Endothelial cell of umbilical vein (primary cell): ENCODE data around the gene RGS12. TPM values are rescaled to one million over a fixed set of nuclear protein-coding genes. Genes with fewer than 3 reads are reported as not detected.

ENCODE experiments used
- BruUV-seq: library from RNA; stranded (reverse); fragments of 400-500 nt; replicated peaks from 2 replicates; lab custom pipeline; 2021; lab: Mats Ljungman, UMichigan
- CTCF ChIA-PET: fragments of 300-600, 350-600 bp; sonication (Branson Sonifier 250); formaldehyde crosslinking; loops from one replicate; lab custom pipeline; 2021; ENCODE audit warnings: antibody characterized with exemption, inconsistent platforms; lab: Charles Lee
- POLR2A ChIA-PET: fragments of 300-600, 350-600 bp; sonication (Branson Sonifier 250); formaldehyde crosslinking; loops from one replicate; lab custom pipeline; 2021; ENCODE audit warnings: antibody characterized with exemption, inconsistent platforms; lab: Charles Lee
- DNase-seq: peaks from one replicate; pipeline ENCODE4 v3.0.0-alpha.2; 2011; ENCODE audit warnings: low read depth, low spot score
- FAIRE-seq: peaks from 2 replicates; lab custom pipeline; 2011; peaks lifted over from hg19 to GRCh38; lab: Jason Lieb, UNC
- H2AFZ ChIP-seq: 2 replicates; pipeline ENCODE4 v1.6.0; 2012; ENCODE audit warnings: low read depth, low read length, control low read depth, inconsistent platforms
- H3K27ac ChIP-seq: 2 replicates; pipeline ENCODE4 v1.5.1; 2011; ENCODE audit warnings: low read depth, mild to moderate bottlenecking, control low read depth, low read length, moderate library complexity; ENCODE audit not compliant: insufficient read depth
- H3K27me3 ChIP-seq, 2 experiments: 2 replicates each; pipeline versions ENCODE4 v1.6.0 to v1.6.1; 2011; ENCODE audit warnings: low read length in 2 of 2, mixed read lengths in 1 of 2; ENCODE audit not compliant: control insufficient read depth in 2 of 2, insufficient read depth in 2 of 2
- H3K36me3 ChIP-seq, 2 experiments: 2 replicates in 1 of 2; 3 replicates in 1 of 2; pipeline ENCODE4 v1.5.1; 2011; ENCODE audit warnings: low read length in 2 of 2, mild to moderate bottlenecking in 1 of 2, moderate library complexity in 1 of 2; ENCODE audit not compliant: control insufficient read depth in 2 of 2, insufficient read depth in 2 of 2; ENCODE audit errors: extremely low read depth in 1 of 2
- H3K4me1 ChIP-seq: 3 replicates; pipeline ENCODE4 v1.5.1; 2011; ENCODE audit warnings: mild to moderate bottlenecking, low read length; ENCODE audit not compliant: control insufficient read depth, insufficient read depth; ENCODE audit errors: extremely low read depth
- H3K4me2 ChIP-seq: 2 replicates; pipeline ENCODE4 v1.6.1; 2011; ENCODE audit warnings: low read length, control low read depth, mixed read lengths; ENCODE audit not compliant: insufficient read depth
- H3K4me3 ChIP-seq, 3 experiments: fragments of 200-600 bp in 1 of 3; sonication (generic), shearing (Covaris generic) in 1 of 3; replicated peaks in 1 of 3; 2 replicates each; pipeline ENCODE4 v1.5.1; 2011 to 2016; ENCODE audit warnings: control low read depth in 3 of 3, low read length in 3 of 3, mild to moderate bottlenecking in 2 of 3, inconsistent platforms in 1 of 3, low read depth in 1 of 3, moderate library complexity in 1 of 3; ENCODE audit not compliant: insufficient read depth in 1 of 3
- H3K79me2 ChIP-seq: 2 replicates; pipeline ENCODE4 v1.6.0; 2012; ENCODE audit warnings: low read length, inconsistent platforms; ENCODE audit not compliant: control insufficient read depth, insufficient read depth
- H3K9ac ChIP-seq: replicated peaks from 2 replicates; pipeline ENCODE3; 2011; ENCODE audit warnings: low read length, control low read depth; ENCODE audit not compliant: insufficient read depth; ENCODE audit errors: extremely low read depth
- H3K9me1 ChIP-seq: replicated peaks from 3 replicates; pipeline ENCODE4 v1.6.0; 2011; ENCODE audit warnings: mild to moderate bottlenecking, low read length; ENCODE audit not compliant: control insufficient read depth, insufficient read depth; ENCODE audit errors: extremely low read depth
- H3K9me3 ChIP-seq: replicated peaks from 2 replicates; pipeline ENCODE4 v1.5.1; 2012; ENCODE audit warnings: low read length, inconsistent platforms; ENCODE audit not compliant: control insufficient read depth, insufficient read depth
- H4K20me1 ChIP-seq: replicated peaks from 2 replicates; pipeline ENCODE3; 2011; ENCODE audit warnings: mild to moderate bottlenecking, low read length; ENCODE audit not compliant: control insufficient read depth, insufficient read depth; ENCODE audit errors: extremely low read depth
- EZH2 ChIP-seq: IDR thresholded peaks from 2 replicates; pipeline ENCODE4 v1.6.1; 2012; ENCODE audit warnings: borderline replicate concordance, low read depth, mild to moderate bottlenecking, moderate library complexity, low read length, inconsistent platforms; ENCODE audit not compliant: severe bottlenecking
- FOS ChIP-seq: IDR thresholded peaks from 2 replicates; pipeline ENCODE4 v1.6.1; 2011; ENCODE audit warnings: mild to moderate bottlenecking, low read length, moderate library complexity, borderline replicate concordance; ENCODE audit not compliant: insufficient read depth
- GATA2 ChIP-seq: IDR thresholded peaks from 2 replicates; pipeline ENCODE4 v1.7.0; 2011; ENCODE audit warnings: low read depth, mild to moderate bottlenecking, moderate library complexity, mixed read lengths, low read length; ENCODE audit not compliant: insufficient read length, insufficient read depth
- JUN ChIP-seq: IDR thresholded peaks from 2 replicates; pipeline ENCODE4 v1.6.1; 2011; ENCODE audit warnings: borderline replicate concordance, low read depth; ENCODE audit not compliant: insufficient read length, insufficient read depth
- MYC ChIP-seq: IDR thresholded peaks from one replicate; pipeline ENCODE4 v1.6.1; 2011; ENCODE audit warnings: mild to moderate bottlenecking, low read depth, low read length
- POLR2A ChIP-seq: IDR thresholded peaks from 2 replicates; pipeline ENCODE4 v1.6.1; 2012; ENCODE audit warnings: low read depth, mild to moderate bottlenecking, control low read depth, low read length
- dilution Hi-C: fragments of 300-500 bp; cut with MboI; formaldehyde crosslinking; loops from one replicate; pipeline ENCODE4 v1.15.0; 2019; ENCODE audit warnings: low sequenced_read_pairs; ENCODE audit not compliant: extremely low pct_ligation_motif_present
- intact Hi-C: fragments of 100-400 bp; cut with micrococcal nuclease; formaldehyde crosslinking; loops from one replicate; pipeline ENCODE4 v1.10.0; 2022
- polyA plus RNA-seq, 4 experiments: library from polyadenylated mRNA; depleted of rRNA in 3 of 4; stranded (reverse) in 3 of 4; unstranded in 1 of 4; fragments of >200 nt; gene quantifications; 2 replicates each; pipeline versions ENCODE4 v1.2.1 to v1.2.3, GENCODE V29; 2011 to 2012; ENCODE audit warnings: missing spikeins in 1 of 4
- total RNA-seq: library from RNA; stranded (reverse); gene quantifications from 2 replicates; pipeline ENCODE4 v1.2.3, GENCODE V29; 2021
- TF ChIP-seq, protein P1 (sequence below), 2 donors: IDR thresholded peaks; 1 replicate in 1 of 2; 2 replicates in 1 of 2; pipeline ENCODE4 v1.5.1; 2011; ENCODE audit warnings: low read length in 2 of 2, mild to moderate bottlenecking in 2 of 2, moderate library complexity in 2 of 2, control low read depth in 1 of 2, inconsistent platforms in 1 of 2, low read depth in 1 of 2; ENCODE audit not compliant: insufficient read depth in 1 of 2; ENCODE audit errors: extremely low read depth in 1 of 2
- TF ChIP-seq, protein P2 (sequence below): IDR thresholded peaks from 2 replicates; pipeline ENCODE4 v1.6.1; 2011; ENCODE audit not compliant: insufficient read depth, insufficient read length

Gene RGS12
- total and polyA plus RNA-seq, 2 donors (not counting 3 experiments of a cell fraction or from before 2014, with no cell fraction given) = 65.2 to 75.4 TPM

DNA sequence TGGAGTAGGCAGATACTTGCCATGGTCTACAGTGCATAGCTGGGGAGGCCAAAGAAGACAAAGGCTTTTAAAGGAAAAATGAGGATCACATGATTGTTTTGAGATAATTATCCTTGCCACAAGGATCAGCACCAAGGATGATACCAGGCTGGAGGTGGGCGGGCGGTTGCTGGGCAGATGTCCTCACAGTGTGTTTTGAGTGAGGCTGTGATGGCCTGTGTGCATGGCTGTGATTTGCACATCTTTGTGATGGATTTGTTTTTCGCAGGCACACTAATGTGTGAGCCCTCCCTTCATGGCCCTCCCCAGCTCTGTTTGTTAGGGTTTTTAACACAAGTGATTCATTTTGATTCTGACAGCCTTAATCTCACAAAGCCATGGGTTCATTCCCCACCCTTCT lies 46.8 kb downstream of the RGS12 start:
- H3K9ac ChIP-seq = no peak overlapping the region
- dilution Hi-C loops = no loop called here

More for the DNA sequence above, 46.8 kb downstream of the RGS12 start:
- no peak for FAIRE-seq
- ChIA-PET POLR2A (no interaction called here), CTCF (no interaction called here)
- Histone ChIP-seq H3K9me3 (no peaks in the 10 kb centered on the region), H3K79me2 (peaks cover 32% of the 10 kb centered on the region), H3K4me2 (no peak overlapping the region), H3K27me3 (no peaks in the 10 kb centered on the region), H3K27ac (no peak overlapping the region), H3K4me3 (no peak overlapping the region), H4K20me1 (no peaks in the 10 kb centered on the region), H3K4me1 (peaks cover 26% of the 10 kb centered on the region), H2AFZ (no peak overlapping the region), H3K36me3 (peaks cover 0 to 5% of the 10 kb centered on the region in 2 experiments), H3K9me1 (no peaks in the 10 kb centered on the region)
- intact Hi-C loops = no loop called here
- BruUV-seq = no TSS peak
- TF ChIP-seq, protein P1, sequence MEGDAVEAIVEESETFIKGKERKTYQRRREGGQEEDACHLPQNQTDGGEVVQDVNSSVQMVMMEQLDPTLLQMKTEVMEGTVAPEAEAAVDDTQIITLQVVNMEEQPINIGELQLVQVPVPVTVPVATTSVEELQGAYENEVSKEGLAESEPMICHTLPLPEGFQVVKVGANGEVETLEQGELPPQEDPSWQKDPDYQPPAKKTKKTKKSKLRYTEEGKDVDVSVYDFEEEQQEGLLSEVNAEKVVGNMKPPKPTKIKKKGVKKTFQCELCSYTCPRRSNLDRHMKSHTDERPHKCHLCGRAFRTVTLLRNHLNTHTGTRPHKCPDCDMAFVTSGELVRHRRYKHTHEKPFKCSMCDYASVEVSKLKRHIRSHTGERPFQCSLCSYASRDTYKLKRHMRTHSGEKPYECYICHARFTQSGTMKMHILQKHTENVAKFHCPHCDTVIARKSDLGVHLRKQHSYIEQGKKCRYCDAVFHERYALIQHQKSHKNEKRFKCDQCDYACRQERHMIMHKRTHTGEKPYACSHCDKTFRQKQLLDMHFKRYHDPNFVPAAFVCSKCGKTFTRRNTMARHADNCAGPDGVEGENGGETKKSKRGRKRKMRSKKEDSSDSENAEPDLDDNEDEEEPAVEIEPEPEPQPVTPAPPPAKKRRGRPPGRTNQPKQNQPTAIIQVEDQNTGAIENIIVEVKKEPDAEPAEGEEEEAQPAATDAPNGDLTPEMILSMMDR (IDR thresholded peaks at IDR 0.05; ENCODE audit: extremely low read depth in 1 of 2, insufficient read depth in 1 of 2, low read depth in 1 of 2, low read length in 2 of 2) = no peak
- no peak for TF ChIP-seq GATA2
- TF ChIP-seq, protein P2, sequence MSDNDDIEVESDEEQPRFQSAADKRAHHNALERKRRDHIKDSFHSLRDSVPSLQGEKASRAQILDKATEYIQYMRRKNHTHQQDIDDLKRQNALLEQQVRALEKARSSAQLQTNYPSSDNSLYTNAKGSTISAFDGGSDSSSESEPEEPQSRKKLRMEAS = no peak
- TF ChIP-seq POLR2A = no peak
- TF ChIP-seq JUN = no peak
- TF ChIP-seq FOS = no peak
- no peak for TF ChIP-seq EZH2
- TF ChIP-seq MYC = no peak
- no peak for DNase-seq
